Measurements from ENCODE around the gene SLC12A8. TPM values are rescaled to one million over a fixed set of nuclear protein-coding genes. Genes with fewer than 3 reads are reported as not detected.

SLC12A8 gene
- polyA plus RNA-seq, 3 donors, result 4.7 to 8.3 (median 5.6) TPM

GRCh38 chr3:125144653-125145314 is 67.8 kb downstream of the SLC12A8 start:
- no peak for DNase-seq (ENCODE audit: extremely low read depth in 1 of 11, low read depth in 9 of 11, low spot score in 4 of 11)

GRCh38 chr3:125143982-125144652 is 68.4 kb downstream of the SLC12A8 start:
- DNase-seq (ENCODE audit: extremely low read depth in 1 of 11, low read depth in 9 of 11, low spot score in 4 of 11), result no peak

GRCh38 chr3:125143538-125143937 is 69.0 kb downstream of the SLC12A8 start:
- DNase-seq (ENCODE audit: extremely low read depth in 1 of 11, low read depth in 9 of 11, low spot score in 4 of 11), result no peak

- DNase-seq (ENCODE audit: extremely low read depth in 1 of 11, low read depth in 9 of 11, low spot score in 4 of 11), result no peak
Measured at GRCh38 chr3:125142940-125143339, 69.6 kb downstream of the SLC12A8 start.

GRCh38 chr3:125142420-125142778 is 70.1 kb downstream of the SLC12A8 start:
- no peak for DNase-seq (ENCODE audit: extremely low read depth in 1 of 11, low read depth in 9 of 11, low spot score in 4 of 11)

- DNase-seq (ENCODE audit: extremely low read depth in 1 of 11, low read depth in 9 of 11, low spot score in 4 of 11), result no peak
Measured at GRCh38 chr3:125141596-125142419, 70.7 kb downstream of the SLC12A8 start.

- no peak for DNase-seq (ENCODE audit: extremely low read depth in 1 of 11, low read depth in 9 of 11, low spot score in 4 of 11)
Measured at GRCh38 chr3:125140818-125141595, 71.5 kb downstream of the SLC12A8 start.

- no peak for DNase-seq (ENCODE audit: extremely low read depth in 1 of 11, low read depth in 9 of 11, low spot score in 4 of 11)
Measured at GRCh38 chr3:125140011-125140817, 72.3 kb downstream of the SLC12A8 start.

- no peak for DNase-seq (ENCODE audit: extremely low read depth in 1 of 11, low read depth in 9 of 11, low spot score in 4 of 11)
Measured at GRCh38 chr3:125139386-125139785, 73.2 kb downstream of the SLC12A8 start.

GRCh38 chr3:125137358-125138033 is 75.1 kb downstream of the SLC12A8 start:
- DNase-seq (ENCODE audit: extremely low read depth in 1 of 11, low read depth in 9 of 11, low spot score in 4 of 11), result no peak

GRCh38 chr3:125136966-125137357 is 75.6 kb downstream of the SLC12A8 start:
- DNase-seq (ENCODE audit: extremely low read depth in 1 of 11, low read depth in 9 of 11, low spot score in 4 of 11), result no peak

- no peak for DNase-seq (ENCODE audit: extremely low read depth in 1 of 11, low read depth in 9 of 11, low spot score in 4 of 11)
Measured at GRCh38 chr3:125136515-125136914, 76.0 kb downstream of the SLC12A8 start.

- no peak for DNase-seq (ENCODE audit: extremely low read depth in 1 of 11, low read depth in 9 of 11, low spot score in 4 of 11)
Measured at GRCh38 chr3:125134952-125135351, 77.6 kb downstream of the SLC12A8 start.

- no peak for DNase-seq (ENCODE audit: extremely low read depth in 1 of 11, low read depth in 9 of 11, low spot score in 4 of 11)
Measured at GRCh38 chr3:125132815-125133214, 79.7 kb downstream of the SLC12A8 start.

- DNase-seq (ENCODE audit: extremely low read depth in 1 of 11, low read depth in 9 of 11, low spot score in 4 of 11), result no peak
Measured at GRCh38 chr3:125129512-125129997, 83.0 kb downstream of the SLC12A8 start.

GRCh38 chr3:125128861-125129501 is 83.6 kb downstream of the SLC12A8 start:
- no peak for DNase-seq (ENCODE audit: extremely low read depth in 1 of 11, low read depth in 9 of 11, low spot score in 4 of 11)

- no peak for DNase-seq (ENCODE audit: extremely low read depth in 1 of 11, low read depth in 9 of 11, low spot score in 4 of 11)
Measured at GRCh38 chr3:125126323-125126722, 86.2 kb downstream of the SLC12A8 start.

All from renal cortex interstitium (tissue), 11 donors.